Cortex of kidney (tissue), 1 donor: Measurements from ENCODE around the gene HBB.
"Not testable (repeated sequence)": the region's sequence is repeated elsewhere in the genome, so short reads cannot be mapped to it uniquely, and the experiment has no call there.

ENCODE experiments used
- DNase-seq: peaks from one replicate; lab custom pipeline; 2025; lab: John Stamatoyannopoulos, UW

Gene HBB

GRCh38 chr11:5226732-5227310 is at the start of gene HBB:
HBB (minus strand) TSS chr11:5227071; CDS start chr11:5227021, 50 bp downstream.
- no peak for DNase-seq

DNA sequence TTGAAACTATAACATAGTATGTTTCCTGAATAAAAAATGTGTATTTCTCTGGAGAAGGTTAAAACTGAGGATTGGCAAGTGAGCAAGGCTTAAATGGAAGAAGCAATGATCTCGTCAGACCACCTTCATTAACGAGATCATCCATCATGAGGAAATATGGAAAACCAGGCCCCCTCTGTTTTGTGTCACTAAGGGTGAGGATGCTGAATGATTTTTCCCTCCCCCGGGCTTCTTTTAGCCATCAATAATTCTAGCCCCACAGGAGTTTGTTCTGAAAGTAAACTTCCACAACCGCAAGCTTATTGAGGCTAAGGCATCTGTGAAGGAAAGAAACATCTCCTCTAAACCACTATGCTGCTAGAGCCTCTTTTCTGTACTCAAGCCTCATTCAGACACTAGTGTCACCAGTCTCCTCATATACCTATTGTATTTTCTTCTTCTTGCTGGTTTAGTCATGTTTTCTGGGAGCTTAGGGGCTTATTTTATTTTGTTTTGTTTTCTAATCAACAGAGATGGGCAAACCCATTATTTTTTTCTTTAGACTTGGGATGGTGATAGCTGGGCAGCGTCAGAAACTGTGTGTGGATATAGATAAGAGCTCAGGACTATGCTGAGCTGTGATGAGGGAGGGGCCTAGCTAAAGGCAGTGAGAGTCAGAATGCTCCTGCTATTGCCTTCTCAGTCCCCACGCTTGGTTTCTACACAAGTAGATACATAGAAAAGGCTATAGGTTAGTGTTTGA is 48.7 kb upstream of the HBB start:
- no peak for DNase-seq

- DNase-seq: no peak
Observed at GRCh38 chr11:5274395-5274794, 47.5 kb upstream of the HBB start.

DNA sequence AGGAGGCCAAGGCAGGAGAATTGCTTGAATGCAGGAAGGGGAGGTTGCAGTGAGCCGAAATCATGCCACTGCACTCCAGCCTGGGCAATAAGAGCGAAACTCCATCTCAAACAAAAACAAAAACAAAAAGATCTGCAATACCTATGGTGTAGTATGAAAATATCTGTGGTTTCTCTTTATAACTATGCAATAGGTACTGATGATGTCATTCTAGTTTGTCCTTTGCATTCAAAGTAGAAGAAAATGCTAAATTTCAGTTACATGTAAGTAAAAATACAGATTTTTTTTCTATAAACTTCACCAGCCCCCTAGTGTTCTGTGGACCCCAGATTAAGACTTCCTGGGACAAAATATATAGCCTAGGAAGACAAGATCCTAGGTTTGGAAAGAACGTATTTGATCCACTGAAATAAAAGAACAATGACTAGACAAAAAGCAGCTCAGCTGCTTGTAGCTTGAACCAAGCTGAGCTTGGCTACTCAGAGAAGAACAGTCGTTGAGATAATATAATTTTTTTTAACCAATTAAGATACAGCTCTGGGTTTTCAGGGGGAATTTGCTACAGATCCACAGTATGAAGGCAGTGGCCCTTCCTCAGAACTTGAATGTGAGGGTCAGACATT is 45.6 kb upstream of the HBB start:
- DNase-seq: no peak

DNA sequence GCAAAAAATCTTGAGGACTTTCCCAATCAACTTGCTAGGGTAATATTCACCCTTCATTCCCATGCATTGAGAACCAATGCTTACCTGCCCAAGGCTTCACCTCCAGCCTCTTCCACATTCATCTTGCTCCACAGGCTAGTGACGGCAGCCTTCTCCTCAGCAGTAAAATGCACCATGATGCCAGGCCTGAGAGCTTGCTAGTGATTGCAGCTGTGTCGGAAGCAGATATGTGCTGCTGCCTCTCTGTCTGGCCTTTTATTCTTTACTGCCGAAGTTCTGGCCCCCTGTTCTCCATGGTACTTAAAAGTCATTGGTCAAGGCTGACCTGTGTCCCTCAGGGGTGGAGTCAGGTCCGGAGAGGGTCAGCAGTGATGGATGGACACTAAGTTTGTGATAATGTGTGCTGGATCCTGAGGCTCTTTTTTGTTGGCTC is 42.9 kb upstream of the HBB start, which contains the start of gene HBE1:
Gene HBE1 (minus strand): TSS at position 231 of the 433 bp plus-strand sequence. CDS start 55 bp downstream, at position 176.
- DNase-seq: no peak

DNA sequence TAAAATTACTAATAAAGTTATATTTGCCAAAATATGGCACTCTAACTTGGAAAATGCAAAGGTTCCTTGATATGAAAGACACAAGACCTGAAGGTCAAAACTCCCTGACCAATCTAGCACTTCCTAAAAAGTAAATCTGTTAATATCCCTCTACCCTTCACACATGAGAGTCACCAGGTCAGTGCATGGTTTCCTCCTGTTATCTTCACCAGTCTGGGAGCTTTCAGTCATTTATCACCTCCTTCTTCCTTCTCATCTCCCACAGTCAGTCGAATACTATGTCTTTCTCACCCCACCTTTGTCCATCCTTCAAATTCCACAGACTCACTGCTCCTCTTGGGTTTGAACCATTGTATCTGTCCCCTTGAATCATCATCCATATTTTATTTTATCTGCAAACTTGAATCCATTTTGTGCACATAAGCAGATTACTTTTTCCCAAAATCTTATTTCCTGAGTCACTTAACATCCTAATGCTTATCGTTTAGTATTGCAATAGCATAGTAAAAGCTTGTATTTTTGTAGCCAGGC is 40.2 kb upstream of the HBB start:
- DNase-seq: no peak

- DNase-seq: no peak
Observed at GRCh38 chr11:5266609-5267008, 39.7 kb upstream of the HBB start.

DNA sequence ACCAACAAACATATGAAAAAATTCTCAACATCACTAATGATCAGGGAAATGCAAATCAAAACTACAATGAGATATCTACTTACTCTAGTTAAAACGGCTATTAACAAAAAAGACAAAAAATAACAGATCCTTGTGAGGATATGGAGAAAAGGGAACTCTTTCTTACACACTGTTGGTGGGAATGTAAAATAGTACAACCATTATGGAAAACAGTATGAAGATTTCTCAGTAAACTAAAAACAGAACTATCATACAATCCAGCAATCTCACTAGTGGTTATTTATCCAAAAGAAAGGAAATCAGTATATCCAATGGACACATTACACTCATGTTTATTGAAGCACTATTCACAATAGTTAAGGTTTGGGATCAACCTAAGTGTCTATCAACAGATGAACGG is 39.0 kb upstream of the HBB start:
- DNase-seq: no peak

GRCh38 chr11:5258543-5259262 is 31.8 kb upstream of the HBB start:
- DNase-seq: no peak

DNA sequence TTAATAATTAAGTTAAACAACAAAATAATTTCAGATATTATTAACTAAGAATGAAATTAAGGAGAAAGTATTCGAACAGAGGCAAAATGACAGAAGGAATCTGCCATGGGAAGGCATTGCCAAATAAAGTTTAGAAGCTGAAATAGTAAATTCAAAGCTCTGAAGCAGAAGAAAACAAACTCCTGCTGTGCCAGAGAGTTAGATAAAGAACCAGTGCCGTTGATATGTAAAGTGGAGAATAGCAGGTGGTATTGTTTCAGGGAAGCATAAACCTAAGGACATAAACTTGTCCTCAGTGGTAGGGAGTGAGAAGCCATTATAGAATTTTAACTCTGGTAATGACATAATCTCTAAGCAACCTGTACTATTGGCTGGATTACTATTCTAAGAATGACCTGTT is 30.4 kb upstream of the HBB start:
- no peak for DNase-seq

GRCh38 chr11:5254646-5255413 is 28.0 kb upstream of the HBB start, which contains the start of gene HBG2:
HBG2 (minus strand) TSS chr11:5254781; CDS start chr11:5254728, 53 bp downstream.
- DNase-seq: not testable (repeated sequence)

DNA sequence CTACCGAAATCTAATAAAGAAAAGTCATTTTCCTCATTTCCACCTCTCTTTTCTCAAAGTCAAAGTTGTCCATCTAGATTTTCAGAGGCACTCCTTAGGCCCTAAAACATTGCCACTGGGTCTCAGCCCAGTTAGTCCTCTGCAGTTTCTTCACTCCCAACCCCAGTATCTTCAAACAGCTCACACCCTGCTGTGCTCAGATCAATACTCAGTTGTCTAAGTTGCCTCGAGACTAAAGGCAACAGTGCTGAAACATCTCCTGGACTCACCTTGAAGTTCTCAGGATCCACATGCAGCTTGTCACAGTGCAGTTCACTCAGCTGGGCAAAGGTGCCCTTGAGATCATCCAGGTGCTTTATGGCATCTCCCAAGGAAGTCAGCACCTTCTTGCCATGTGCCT is 27.2 kb upstream of the HBB start:
- not testable (repeated sequence) for DNase-seq

GRCh38 chr11:5253440-5253839 is 26.6 kb upstream of the HBB start:
- not testable (repeated sequence) for DNase-seq

DNA sequence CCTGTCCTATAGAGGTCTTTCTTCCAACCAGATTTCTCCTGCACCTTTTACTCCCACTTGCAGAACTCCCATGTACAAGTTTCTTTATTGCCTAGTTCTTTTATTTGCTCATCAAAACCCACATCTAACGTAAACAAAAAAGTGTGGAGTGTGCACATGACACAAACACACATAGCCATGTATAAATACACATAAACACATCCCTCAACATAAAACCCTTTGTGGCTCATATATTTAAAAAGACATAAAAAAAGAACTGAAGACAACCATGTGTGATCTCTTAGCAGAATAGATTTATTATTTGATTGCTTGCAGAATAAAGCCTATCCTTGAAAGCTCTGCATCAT is 26.0 kb upstream of the HBB start:
- no peak for DNase-seq

DNA sequence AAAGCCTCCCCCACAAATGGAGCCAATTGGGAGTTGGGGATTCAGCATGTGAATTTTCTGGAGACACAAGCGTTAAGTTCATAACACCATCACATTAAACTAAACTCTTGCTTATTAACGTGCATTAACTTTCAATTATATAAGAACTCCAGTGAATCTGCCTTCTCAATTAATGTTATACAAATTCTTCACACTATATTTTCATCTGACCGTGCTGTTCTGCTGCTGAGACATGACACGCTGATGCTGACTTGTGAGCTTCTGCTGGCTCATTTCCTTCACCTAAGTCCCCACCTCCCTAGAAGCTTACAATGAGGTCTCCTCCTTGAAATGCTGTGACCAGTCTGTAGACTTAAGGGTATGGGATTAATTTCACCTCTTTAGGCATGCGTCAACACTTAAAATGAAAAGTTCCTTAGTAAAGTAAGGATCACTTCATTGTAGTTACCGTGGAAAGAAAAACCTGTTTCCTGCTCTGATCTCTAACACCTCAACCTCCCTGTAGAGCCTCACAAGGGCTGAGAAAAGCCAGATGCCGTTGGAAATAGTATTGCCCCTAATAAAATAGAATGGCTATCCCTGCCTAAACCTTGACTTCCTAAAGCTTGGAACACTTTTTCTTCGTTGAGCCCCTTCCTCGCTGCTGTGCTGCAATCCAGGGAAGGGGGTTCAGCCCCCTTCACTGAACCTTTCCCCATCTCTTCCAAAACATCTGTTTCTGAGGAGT is 25.5 kb upstream of the HBB start:
- no peak for DNase-seq

GRCh38 chr11:5251746-5252145 is 24.9 kb upstream of the HBB start:
- DNase-seq: no peak

DNA sequence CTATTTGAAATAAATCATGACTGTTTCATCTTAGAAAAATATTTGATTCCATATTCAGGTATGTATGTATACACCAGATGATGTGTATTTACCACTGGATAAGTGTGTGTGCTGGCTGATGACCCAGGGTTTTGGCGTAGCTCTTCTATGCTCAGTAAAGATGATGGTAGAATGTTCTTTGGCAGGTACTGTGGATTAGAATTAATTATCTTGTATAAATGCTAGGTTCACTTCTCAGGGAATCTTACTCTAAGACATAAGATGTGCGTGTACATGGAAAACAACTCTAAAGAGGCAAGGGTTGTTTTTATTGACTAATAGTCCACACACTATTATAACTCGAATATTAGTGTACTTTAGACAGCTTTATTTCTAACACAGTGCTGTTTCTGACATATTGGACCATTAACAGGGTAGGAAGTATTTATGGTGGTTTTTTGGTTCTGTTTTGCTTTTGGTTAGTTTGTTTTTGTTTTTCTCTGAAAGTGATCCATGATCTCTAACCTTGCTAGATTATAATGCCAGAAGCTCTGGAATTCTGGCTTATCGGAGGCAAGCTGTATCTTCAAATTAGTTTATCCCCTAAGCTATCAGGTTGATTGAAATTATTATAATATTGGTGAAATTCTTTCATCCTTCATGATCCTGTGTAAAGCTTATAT is 23.8 kb upstream of the HBB start:
- no peak for DNase-seq

DNA sequence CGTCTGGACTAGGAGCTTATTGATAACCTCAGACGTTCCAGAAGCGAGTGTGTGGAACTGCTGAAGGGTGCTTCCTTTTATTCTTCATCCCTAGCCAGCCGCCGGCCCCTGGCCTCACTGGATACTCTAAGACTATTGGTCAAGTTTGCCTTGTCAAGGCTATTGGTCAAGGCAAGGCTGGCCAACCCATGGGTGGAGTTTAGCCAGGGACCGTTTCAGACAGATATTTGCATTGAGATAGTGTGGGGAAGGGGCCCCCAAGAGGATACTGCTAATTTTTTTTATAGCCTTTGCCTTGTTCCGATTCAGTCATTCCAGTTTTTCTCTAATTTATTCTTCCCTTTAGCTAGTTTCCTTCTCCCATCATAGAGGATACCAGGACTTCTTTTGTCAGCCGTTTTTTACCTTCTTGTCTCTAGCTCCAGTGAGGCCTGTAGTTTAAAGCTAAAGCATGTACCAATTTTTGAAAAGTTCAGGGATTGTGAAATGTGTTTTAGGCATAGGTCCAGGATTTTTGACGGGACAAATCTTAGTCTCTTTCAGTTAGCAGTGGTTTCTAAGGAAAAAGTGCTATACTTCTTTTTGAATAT is 23.0 kb upstream of the HBB start, which contains the start of gene HBG1:
Gene HBG1 (minus strand): TSS at position 51 of the 590 bp plus-strand sequence. CDS start 53 bp downstream, outside the sequence.
- not testable (repeated sequence) for DNase-seq

DNA sequence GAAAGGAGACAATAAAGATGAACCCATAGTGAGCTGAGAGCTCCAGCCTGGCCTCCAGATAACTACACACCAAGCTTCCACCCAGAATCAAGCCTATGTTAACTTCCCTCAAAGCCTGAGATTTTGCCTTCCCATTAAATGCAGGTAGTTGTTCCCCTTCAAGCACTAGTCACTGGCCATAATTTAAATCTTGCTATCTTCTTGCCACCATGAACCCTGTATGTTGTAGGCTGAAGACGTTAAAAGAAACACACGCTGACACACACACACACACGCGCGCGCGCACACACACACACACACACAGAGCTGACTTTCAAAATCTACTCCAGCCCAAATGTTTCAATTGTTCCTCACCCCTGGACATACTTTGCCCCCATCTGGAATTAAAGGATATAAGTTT is 21.6 kb upstream of the HBB start:
- not testable (repeated sequence) for DNase-seq
